IMR-90 (cell line): ENCODE results near the gene TP53AIP1.

Experiments
- CHD1 ChIP-seq: IDR thresholded peaks from 2 replicates; pipeline ENCODE4 v1.6.1; 2012; ENCODE audit warnings: low read depth, low read length, improper control_type of control experiment
- FOS ChIP-seq: fragments of 150-350 bp; IDR thresholded peaks from 2 replicates; pipeline ENCODE4 v1.6.1; 2016; ENCODE audit warnings: low read depth, low read length
- MAFK ChIP-seq: IDR thresholded peaks from 2 replicates; pipeline ENCODE4 v1.6.1; 2012; ENCODE audit warnings: low read depth, low read length, improper control_type of control experiment
- MXI1 ChIP-seq: IDR thresholded peaks from 2 replicates; pipeline ENCODE4 v1.6.1; 2012; ENCODE audit warnings: low read depth, mild to moderate bottlenecking, low read length, moderate library complexity, borderline replicate concordance
- NFE2L2 ChIP-seq: fragments of 150-350 bp; IDR thresholded peaks from 2 replicates; pipeline ENCODE4 v1.6.1; 2016; ENCODE audit warnings: low read depth, mild to moderate bottlenecking, low read length
- POLR2A ChIP-seq: IDR thresholded peaks from 2 replicates; pipeline ENCODE4 v1.6.1; 2012; ENCODE audit warnings: mild to moderate bottlenecking, low read depth, low read length
- RAD21 ChIP-seq: IDR thresholded peaks from 2 replicates; pipeline ENCODE4 v1.6.1; 2012; ENCODE audit warnings: low read length, improper control_type of control experiment
- RFX5 ChIP-seq: IDR thresholded peaks from 2 replicates; pipeline ENCODE4 v1.8.0; 2012; ENCODE audit warnings: low read depth, mild to moderate bottlenecking, low read length, moderate library complexity
- SMC3 ChIP-seq: fragments of 150-350 bp; IDR thresholded peaks from 2 replicates; pipeline ENCODE4 v1.6.1; 2016; ENCODE audit warnings: low read depth, mild to moderate bottlenecking, antibody characterized with exemption, low read length, moderate library complexity
- TF ChIP-seq, protein P1 (sequence below): conservative IDR thresholded peaks from 2 replicates; pipeline ENCODE4 v1.5.1; 2012; ENCODE audit warnings: mild to moderate bottlenecking, low read depth, low read length, improper control_type of control experiment
- TF ChIP-seq, protein P2 (sequence below): fragments of 150-350 bp; IDR thresholded peaks from 2 replicates; pipeline ENCODE4 v1.6.1; 2016; ENCODE audit warnings: low read depth, mild to moderate bottlenecking, low read length, moderate library complexity, borderline replicate concordance

DNA sequence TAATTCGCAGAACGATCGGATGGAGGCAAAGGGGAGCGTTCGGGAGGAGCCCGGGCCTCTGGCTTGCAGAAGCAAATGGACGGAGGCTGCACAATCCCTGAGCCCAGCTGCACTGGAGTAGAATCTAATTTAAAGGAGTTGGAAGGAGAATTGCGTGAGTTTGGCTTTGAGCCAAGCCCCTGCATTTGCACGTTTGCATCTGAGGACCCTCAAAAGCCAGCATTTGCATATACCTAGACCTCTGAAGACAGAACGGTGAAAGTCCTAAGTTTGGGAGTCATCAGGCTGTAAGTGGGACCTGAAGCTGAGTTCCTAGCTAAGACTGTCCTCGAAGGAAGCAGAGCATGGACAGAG lies 15.6 kb downstream of the TP53AIP1 start:
- TF ChIP-seq, protein P1, sequence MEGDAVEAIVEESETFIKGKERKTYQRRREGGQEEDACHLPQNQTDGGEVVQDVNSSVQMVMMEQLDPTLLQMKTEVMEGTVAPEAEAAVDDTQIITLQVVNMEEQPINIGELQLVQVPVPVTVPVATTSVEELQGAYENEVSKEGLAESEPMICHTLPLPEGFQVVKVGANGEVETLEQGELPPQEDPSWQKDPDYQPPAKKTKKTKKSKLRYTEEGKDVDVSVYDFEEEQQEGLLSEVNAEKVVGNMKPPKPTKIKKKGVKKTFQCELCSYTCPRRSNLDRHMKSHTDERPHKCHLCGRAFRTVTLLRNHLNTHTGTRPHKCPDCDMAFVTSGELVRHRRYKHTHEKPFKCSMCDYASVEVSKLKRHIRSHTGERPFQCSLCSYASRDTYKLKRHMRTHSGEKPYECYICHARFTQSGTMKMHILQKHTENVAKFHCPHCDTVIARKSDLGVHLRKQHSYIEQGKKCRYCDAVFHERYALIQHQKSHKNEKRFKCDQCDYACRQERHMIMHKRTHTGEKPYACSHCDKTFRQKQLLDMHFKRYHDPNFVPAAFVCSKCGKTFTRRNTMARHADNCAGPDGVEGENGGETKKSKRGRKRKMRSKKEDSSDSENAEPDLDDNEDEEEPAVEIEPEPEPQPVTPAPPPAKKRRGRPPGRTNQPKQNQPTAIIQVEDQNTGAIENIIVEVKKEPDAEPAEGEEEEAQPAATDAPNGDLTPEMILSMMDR = no peak
- TF ChIP-seq NFE2L2 = no peak
- TF ChIP-seq MAFK = no peak
- no peak for TF ChIP-seq CHD1
- TF ChIP-seq FOS = no peak
- TF ChIP-seq MXI1 = no peak
- no peak for TF ChIP-seq SMC3
- TF ChIP-seq, protein P2, sequence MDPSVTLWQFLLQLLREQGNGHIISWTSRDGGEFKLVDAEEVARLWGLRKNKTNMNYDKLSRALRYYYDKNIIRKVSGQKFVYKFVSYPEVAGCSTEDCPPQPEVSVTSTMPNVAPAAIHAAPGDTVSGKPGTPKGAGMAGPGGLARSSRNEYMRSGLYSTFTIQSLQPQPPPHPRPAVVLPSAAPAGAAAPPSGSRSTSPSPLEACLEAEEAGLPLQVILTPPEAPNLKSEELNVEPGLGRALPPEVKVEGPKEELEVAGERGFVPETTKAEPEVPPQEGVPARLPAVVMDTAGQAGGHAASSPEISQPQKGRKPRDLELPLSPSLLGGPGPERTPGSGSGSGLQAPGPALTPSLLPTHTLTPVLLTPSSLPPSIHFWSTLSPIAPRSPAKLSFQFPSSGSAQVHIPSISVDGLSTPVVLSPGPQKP = no peak
- no peak for TF ChIP-seq POLR2A
- no peak for TF ChIP-seq RFX5
- no peak for TF ChIP-seq RAD21
